GM12878 (cell line): Measurements from ENCODE around the gene HOXA10. TPM values are rescaled to one million over a fixed set of nuclear protein-coding genes. Genes with fewer than 3 reads are reported as not detected.
A peak's percentile ranks its signal among the peaks of the same experiment; 100 is the strongest.

Experiments
- ATAC-seq: fragments of 200-7000 bp; cut with Tn5 transposase; 3 replicates; pipeline ENCODE4 v1.9.1; 2020; ENCODE audit warnings: mild to moderate bottlenecking, moderate library complexity
- BruUV-seq: library from RNA; stranded (reverse); fragments of 400-500 nt; replicated peaks from 2 replicates; lab custom pipeline; 2021; lab: Mats Ljungman, UMichigan
- CTCF ChIA-PET: fragments of 300-600 bp; sonication (Branson Sonifier 250); formaldehyde crosslinking; extraction: SDS; loops from one replicate; lab custom pipeline; 2021; ENCODE audit warnings: inconsistent platforms; lab: Yijun Ruan, JAX
- POLR2A ChIA-PET: fragments of 350-600 bp; formaldehyde crosslinking; extraction: SDS; loops from one replicate; lab custom pipeline; 2021; ENCODE audit warnings: inconsistent platforms; lab: Charles Lee
- RAD21 ChIA-PET: fragments of 300-600 bp; sonication (Branson Sonifier 250); formaldehyde crosslinking; loops from one replicate; lab custom pipeline; 2023; ENCODE audit warnings: antibody characterized with exemption; ENCODE audit not compliant: unreplicated experiment; lab: Charles Lee
- SMC1A ChIA-PET: fragments of 300-600 bp; sonication (Branson Sonifier 250); formaldehyde crosslinking; loops from one replicate; lab custom pipeline; 2023; ENCODE audit not compliant: unreplicated experiment, uncharacterized antibody; lab: Charles Lee
- DNase-seq: peaks from one replicate; pipeline ENCODE4 v3.0.0-alpha.2; 2011; ENCODE audit warnings: low read depth, low spot score
- FAIRE-seq: peaks from 3 replicates; lab custom pipeline; 2011; peaks lifted over from hg19 to GRCh38; lab: Jason Lieb, UNC
- H2AFZ ChIP-seq: 2 replicates; pipeline ENCODE4 v1.6.0; 2011; ENCODE audit warnings: low read depth, low read length, control low read depth; ENCODE audit not compliant: control insufficient read depth
- H3K27ac ChIP-seq: 2 replicates; pipeline ENCODE4 v1.5.1; 2011; ENCODE audit warnings: control low read depth; ENCODE audit not compliant: control insufficient read depth, insufficient read depth
- H3K27me3 ChIP-seq, 2 experiments: replicated peaks in 1 of 2; 2 replicates each; pipeline versions ENCODE4 v1.6.0 to v1.6.1; 2011; ENCODE audit warnings: low read length in 1 of 2; ENCODE audit not compliant: control insufficient read depth in 2 of 2, insufficient read depth in 2 of 2
- H3K36me3 ChIP-seq, 2 experiments: 2 replicates each; pipeline ENCODE4 v1.5.1; 2011; ENCODE audit warnings: low read length in 1 of 2; ENCODE audit not compliant: control insufficient read depth in 2 of 2, insufficient read depth in 2 of 2
- H3K4me1 ChIP-seq: 2 replicates; pipeline ENCODE4 v1.6.1; 2011; ENCODE audit warnings: mild to moderate bottlenecking, low read length, moderate library complexity, mixed read lengths; ENCODE audit not compliant: control insufficient read depth, insufficient read depth
- H3K4me2 ChIP-seq: 2 replicates; pipeline ENCODE4 v1.6.0; 2011; ENCODE audit warnings: control low read depth; ENCODE audit not compliant: control insufficient read depth, insufficient read depth
- H3K4me3 ChIP-seq: fragments of 200-600 bp; sonication (generic); 2 replicates; pipeline ENCODE4 v1.5.1; 2016
- H3K79me2 ChIP-seq: 2 replicates; pipeline ENCODE4 v1.6.0; 2011; ENCODE audit warnings: low read length; ENCODE audit not compliant: control insufficient read depth, insufficient read depth
- H3K9ac ChIP-seq: 2 replicates; pipeline ENCODE4 v1.8.0; 2011; ENCODE audit warnings: low read length, control low read depth, mixed read lengths; ENCODE audit not compliant: control insufficient read depth, insufficient read depth
- H3K9me3 ChIP-seq: replicated peaks from 3 replicates; pipeline ENCODE4 v1.5.1; 2011; ENCODE audit warnings: mild to moderate bottlenecking, low read length; ENCODE audit not compliant: control insufficient read depth, insufficient read depth
- H4K20me1 ChIP-seq: 2 replicates; pipeline ENCODE4 v1.6.0; 2011; ENCODE audit not compliant: control insufficient read depth, insufficient read depth
- CBX3 ChIP-seq: fragments of 200-600 bp; sonication (generic); IDR thresholded peaks from 2 replicates; pipeline ENCODE4 v1.6.1; 2016; ENCODE audit warnings: low read depth, borderline replicate concordance
- CBX5 ChIP-seq: sonication (generic); IDR thresholded peaks from 2 replicates; pipeline ENCODE4 v1.6.1; 2016; ENCODE audit warnings: low read depth, moderate library complexity, mild to moderate bottlenecking, inconsistent platforms
- CEBPB ChIP-seq, 2 experiments: fragments of 150-350 bp in 1 of 2; IDR thresholded peaks; 2 replicates each; pipeline ENCODE4 v1.6.1; 2012 to 2014; ENCODE audit warnings: low read depth in 2 of 2, low read length in 2 of 2, borderline replicate concordance in 1 of 2, inconsistent platforms in 1 of 2
- CHD1 ChIP-seq: IDR thresholded peaks from 2 replicates; pipeline ENCODE4 v1.6.1; 2012; ENCODE audit warnings: low read depth, low read length, improper control_type of control experiment
- EGR1 ChIP-seq, 2 experiments: IDR thresholded peaks; 1 replicate in 1 of 2; 2 replicates in 1 of 2; pipeline ENCODE4 v1.6.1; 2011 to 2012; ENCODE audit warnings: low read depth in 2 of 2, low read length in 2 of 2, borderline replicate concordance in 1 of 2, mild to moderate bottlenecking in 1 of 2, moderate library complexity in 1 of 2
- GATAD2B ChIP-seq: fragments of 450-650 bp; conservative IDR thresholded peaks from 2 replicates; pipeline ENCODE4 v1.6.1; 2017; ENCODE audit warnings: low read depth, mild to moderate bottlenecking, moderate library complexity
- MXI1 ChIP-seq: fragments of 150-350 bp; IDR thresholded peaks from 2 replicates; pipeline ENCODE4 v1.6.1; 2011; ENCODE audit warnings: low read depth, mild to moderate bottlenecking, inconsistent platforms, low read length, improper control_type of control experiment
- MYC ChIP-seq: IDR thresholded peaks from 2 replicates; pipeline ENCODE4 v1.6.1; 2011; ENCODE audit warnings: mild to moderate bottlenecking, low read length, moderate library complexity, inconsistent platforms; ENCODE audit not compliant: insufficient read depth, insufficient replicate concordance, insufficient read length, severe bottlenecking
- NR2C1 ChIP-seq: fragments of 450-650 bp; IDR thresholded peaks from 2 replicates; pipeline ENCODE4 v1.6.1; 2017; ENCODE audit warnings: antibody characterized with exemption, mild to moderate bottlenecking, moderate library complexity
- SMAD1 ChIP-seq: fragments of 450-650 bp; IDR thresholded peaks from 2 replicates; pipeline ENCODE4 v1.6.1; 2018; ENCODE audit warnings: mild to moderate bottlenecking, low read depth; ENCODE audit not compliant: partially characterized antibody
- SMAD5 ChIP-seq: IDR thresholded peaks from 2 replicates; pipeline ENCODE4 v1.6.1; 2016; ENCODE audit warnings: antibody characterized with exemption, low read depth
- SREBF2 ChIP-seq: IDR thresholded peaks from 2 replicates; pipeline ENCODE4 v1.6.1; 2012; ENCODE audit warnings: mild to moderate bottlenecking, low read length
- TCF3 ChIP-seq: IDR thresholded peaks from 2 replicates; pipeline ENCODE4 v1.6.1; 2012; ENCODE audit warnings: low read depth, mild to moderate bottlenecking, low read length, borderline replicate concordance; ENCODE audit not compliant: insufficient read depth
- TCF7 ChIP-seq: IDR thresholded peaks from 2 replicates; pipeline ENCODE4 v1.6.1; 2014; ENCODE audit warnings: antibody characterized with exemption, borderline replicate concordance
- WGBS: methylation state at CpG from one replicate; pipeline ENCODE4 v1.1.6; 2016; ENCODE audit warnings: low lambda C conversion rate; ENCODE audit not compliant: insufficient replicate concordance, insufficient coverage; ENCODE audit errors: missing lambda C conversion rate; 5-methylcytosine and 5-hydroxymethylcytosine counted together
- in situ Hi-C: fragments of 300-500 bp; cut with MboI; formaldehyde crosslinking; loops from 9 replicates; pipeline ENCODE4 v1.14.3; 2018; ENCODE audit warnings: mixed read lengths
- intact Hi-C: fragments of 100-400 bp; cut with micrococcal nuclease; formaldehyde crosslinking; loops from one replicate; pipeline ENCODE4 v1.14.2; 2022; ENCODE audit not compliant: unreplicated experiment
- polyA plus RNA-seq, 11 experiments: library from polyadenylated mRNA; depleted of rRNA in 4 of 11; unstranded in 6 of 11; stranded (reverse) in 5 of 11; fragments of >200 nt; fragmentation: Nextera tagmentation in 4 of 11; fragmentation: Illumina TruSeq in 1 of 11; extraction: Ambion mirVana in 4 of 11; extraction: Trizol in 1 of 11; gene quantifications; 1 replicate in 1 of 11; 2 replicates in 10 of 11; pipeline versions ENCODE4 v1.2.1 to v1.2.3, GENCODE V29; 2011 to 2016; ENCODE audit warnings: inconsistent platforms in 2 of 11, missing spikeins in 2 of 11, low read depth in 1 of 11
- total RNA-seq, 4 experiments: library from RNA; depleted of rRNA in 3 of 4; stranded (reverse); fragments of >200 nt in 3 of 4; fragmentation: Illumina TruSeq in 1 of 4; extraction: Trizol in 1 of 4; gene quantifications; 2 replicates each; pipeline versions ENCODE4 v1.2.1 to v1.2.3, GENCODE V29; 2013 to 2021
- TF ChIP-seq, protein P1 (sequence below): IDR thresholded peaks from 2 replicates; pipeline ENCODE4 v1.6.1; 2011; ENCODE audit warnings: borderline replicate concordance, low read depth, mild to moderate bottlenecking, moderate library complexity, low read length; ENCODE audit not compliant: insufficient read depth, poor library complexity, severe bottlenecking
- TF ChIP-seq, protein P2 (sequence below): IDR thresholded peaks from 2 replicates; pipeline ENCODE4 v1.6.1; 2011; ENCODE audit warnings: borderline replicate concordance, low read depth, mild to moderate bottlenecking, moderate library complexity, mixed read lengths, low read length; ENCODE audit not compliant: insufficient read depth; ENCODE audit errors: extremely low read length
- TF ChIP-seq, protein P3 (sequence below): IDR thresholded peaks from 2 replicates; pipeline ENCODE4 v1.6.1; 2012; ENCODE audit warnings: low read length, inconsistent platforms

Gene HOXA10
- total and polyA plus RNA-seq, 10 of the 15 experiments (the other 5 are each of a cell fraction or from before 2014, with no cell fraction given), result not detected

DNA sequence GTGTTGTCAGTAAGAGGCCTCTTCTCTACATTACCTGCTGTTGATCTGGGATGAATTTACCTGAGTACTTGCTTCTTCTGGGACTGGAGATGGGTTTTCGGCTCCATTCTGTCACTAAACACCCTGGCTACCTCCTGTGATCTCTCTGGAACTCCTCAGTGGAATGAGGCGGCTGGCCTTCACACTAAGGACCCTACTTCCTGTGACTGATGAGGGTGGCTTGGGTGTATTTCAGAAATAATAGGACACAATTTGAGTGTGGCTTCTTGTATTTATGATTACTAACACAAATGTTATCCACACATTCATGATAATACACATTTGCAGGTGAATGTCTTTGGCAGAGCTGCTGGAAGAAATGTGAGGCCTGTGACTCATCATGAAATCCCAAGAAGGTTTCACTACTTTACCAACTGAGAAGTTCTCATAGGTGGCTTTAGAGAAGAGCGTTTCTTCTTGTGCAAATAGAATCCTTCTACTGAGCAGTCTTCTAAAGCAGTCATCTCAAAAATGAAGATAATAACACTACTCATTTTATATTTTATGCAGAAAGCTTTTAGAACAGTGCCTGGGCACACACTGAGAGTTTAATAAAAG, 47.2 kb upstream of the HOXA10 start:
- no peaks in the 10 kb centered on the region for H3K36me3 ChIP-seq
- no peaks in the 10 kb centered on the region for H3K79me2 ChIP-seq
- ChIA-PET RAD21 (no interaction called here), SMC1A (no interaction called here), POLR2A (interaction anchor here (1.0 kb wide), 1 partner anchor 11 kb away, joined by 3 read pairs; no protein-coding TSS in a partner anchor), CTCF (no interaction called here)
- H3K27ac ChIP-seq, result no peak overlapping the region
- no peak overlapping the region for H3K4me3 ChIP-seq
- 67% methylated on average over 3 of the region's 3 CpGs for WGBS
- H2AFZ ChIP-seq, result no peak overlapping the region
- no peak overlapping the region for H3K4me2 ChIP-seq
- no peaks in the 10 kb centered on the region; the same call in 1 of the 2 replicates for H4K20me1 ChIP-seq
- FAIRE-seq (no peak), DNase-seq (no peak), ATAC-seq (peak; percentile 49; the same call in 2 of the 3 replicates)
- no peaks in the 10 kb centered on the region for H3K4me1 ChIP-seq
- no TSS peak for BruUV-seq
- no peaks in the 10 kb centered on the region for H3K9me3 ChIP-seq
- intact Hi-C loops, result no loop called here
- peaks cover 5 to 11% of the 10 kb centered on the region in 2 experiments; a peak in 3 of 4 replicates for H3K27me3 ChIP-seq
- in situ Hi-C loops, result no loop called here
- no peak for TF ChIP-seq SMAD1
- no peak for TF ChIP-seq TCF3
- TF ChIP-seq CBX3, result no peak
- TF ChIP-seq CHD1, result no peak
- no peak for TF ChIP-seq CBX5
- no peak for TF ChIP-seq SMAD5
- TF ChIP-seq, protein P1, sequence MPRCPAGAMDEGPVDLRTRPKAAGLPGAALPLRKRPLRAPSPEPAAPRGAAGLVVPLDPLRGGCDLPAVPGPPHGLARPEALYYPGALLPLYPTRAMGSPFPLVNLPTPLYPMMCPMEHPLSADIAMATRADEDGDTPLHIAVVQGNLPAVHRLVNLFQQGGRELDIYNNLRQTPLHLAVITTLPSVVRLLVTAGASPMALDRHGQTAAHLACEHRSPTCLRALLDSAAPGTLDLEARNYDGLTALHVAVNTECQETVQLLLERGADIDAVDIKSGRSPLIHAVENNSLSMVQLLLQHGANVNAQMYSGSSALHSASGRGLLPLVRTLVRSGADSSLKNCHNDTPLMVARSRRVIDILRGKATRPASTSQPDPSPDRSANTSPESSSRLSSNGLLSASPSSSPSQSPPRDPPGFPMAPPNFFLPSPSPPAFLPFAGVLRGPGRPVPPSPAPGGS, result no peak
- TF ChIP-seq NR2C1, result no peak
- TF ChIP-seq, protein P2, sequence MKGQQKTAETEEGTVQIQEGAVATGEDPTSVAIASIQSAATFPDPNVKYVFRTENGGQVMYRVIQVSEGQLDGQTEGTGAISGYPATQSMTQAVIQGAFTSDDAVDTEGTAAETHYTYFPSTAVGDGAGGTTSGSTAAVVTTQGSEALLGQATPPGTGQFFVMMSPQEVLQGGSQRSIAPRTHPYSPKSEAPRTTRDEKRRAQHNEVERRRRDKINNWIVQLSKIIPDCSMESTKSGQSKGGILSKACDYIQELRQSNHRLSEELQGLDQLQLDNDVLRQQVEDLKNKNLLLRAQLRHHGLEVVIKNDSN, result no peak
- no peak for TF ChIP-seq GATAD2B
- TF ChIP-seq TCF7, result no peak
- TF ChIP-seq SREBF2, result no peak
- TF ChIP-seq CEBPB (IDR thresholded peaks at IDR 0.05; ENCODE audit: borderline replicate concordance in 1 of 2, low read depth in 2 of 2, low read length in 2 of 2), result no peak
- TF ChIP-seq, protein P3, sequence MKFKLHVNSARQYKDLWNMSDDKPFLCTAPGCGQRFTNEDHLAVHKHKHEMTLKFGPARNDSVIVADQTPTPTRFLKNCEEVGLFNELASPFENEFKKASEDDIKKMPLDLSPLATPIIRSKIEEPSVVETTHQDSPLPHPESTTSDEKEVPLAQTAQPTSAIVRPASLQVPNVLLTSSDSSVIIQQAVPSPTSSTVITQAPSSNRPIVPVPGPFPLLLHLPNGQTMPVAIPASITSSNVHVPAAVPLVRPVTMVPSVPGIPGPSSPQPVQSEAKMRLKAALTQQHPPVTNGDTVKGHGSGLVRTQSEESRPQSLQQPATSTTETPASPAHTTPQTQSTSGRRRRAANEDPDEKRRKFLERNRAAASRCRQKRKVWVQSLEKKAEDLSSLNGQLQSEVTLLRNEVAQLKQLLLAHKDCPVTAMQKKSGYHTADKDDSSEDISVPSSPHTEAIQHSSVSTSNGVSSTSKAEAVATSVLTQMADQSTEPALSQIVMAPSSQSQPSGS, result no peak
- TF ChIP-seq EGR1 (IDR thresholded peaks at IDR 0.05; ENCODE audit: borderline replicate concordance in 1 of 2, low read depth in 2 of 2, low read length in 2 of 2), result no peak
- no peak for TF ChIP-seq MYC
- no peak for TF ChIP-seq MXI1
- no peak overlapping the region for H3K9ac ChIP-seq
